ENCODE data around the gene RPS6KA5. TPM values are rescaled to one million over a fixed set of nuclear protein-coding genes. Genes with fewer than 3 reads are reported as not detected.

The RPS6KA5 gene
- total RNA-seq, 1 donor from 2014 or later, result 4.4 TPM

GRCh38 chr14:90971687-90972086, 88.8 kb downstream of the RPS6KA5 start:
- TF ChIP-seq CTCF (IDR thresholded peaks at IDR 0.05; ENCODE audit: unreplicated experiment), result no peak
- H3K27me3 Mint-ChIP-seq, result no peaks in the 10 kb centered on the region
- no peak overlapping the region for H3K4me3 Mint-ChIP-seq (ENCODE audit: low read depth)
- no peaks in the 10 kb centered on the region for H3K36me3 Mint-ChIP-seq (ENCODE audit: insufficient read depth)
- no peak for DNase-seq (ENCODE audit: low spot score, unreplicated experiment)
- peaks cover 5% of the 10 kb centered on the region for H3K4me1 Mint-ChIP-seq (ENCODE audit: low read depth)
- H3K27ac Mint-ChIP-seq, result no peak overlapping the region
- H3K9me3 Mint-ChIP-seq (ENCODE audit: low read depth), result peaks cover 7% of the 10 kb centered on the region

- H3K36me3 Mint-ChIP-seq (ENCODE audit: insufficient read depth), result no peaks in the 10 kb centered on the region
- no peak overlapping the region for H3K27ac Mint-ChIP-seq
- TF ChIP-seq CTCF (IDR thresholded peaks at IDR 0.05; ENCODE audit: unreplicated experiment), result no peak
- H3K4me1 Mint-ChIP-seq (ENCODE audit: low read depth), result peaks cover 3% of the 10 kb centered on the region
- H3K4me3 Mint-ChIP-seq (ENCODE audit: low read depth), result no peak overlapping the region
- no peak for DNase-seq (ENCODE audit: low spot score, unreplicated experiment)
- peaks cover 7% of the 10 kb centered on the region for H3K9me3 Mint-ChIP-seq (ENCODE audit: low read depth)
- no peaks in the 10 kb centered on the region for H3K27me3 Mint-ChIP-seq
Observed at GRCh38 chr14:90970167-90970600, 90.3 kb downstream of the RPS6KA5 start.

GRCh38 chr14:90969531-90970166, 90.8 kb downstream of the RPS6KA5 start:
- Mint-ChIP-seq H3K9me3 (ENCODE audit: low read depth) (peaks cover 7% of the 10 kb centered on the region), H3K36me3 (ENCODE audit: insufficient read depth) (no peaks in the 10 kb centered on the region), H3K4me1 (ENCODE audit: low read depth) (peaks cover 3% of the 10 kb centered on the region), H3K4me3 (ENCODE audit: low read depth) (no peak overlapping the region), H3K27me3 (no peaks in the 10 kb centered on the region), H3K27ac (no peak overlapping the region)
- no peak for DNase-seq (ENCODE audit: low spot score, unreplicated experiment)
- TF ChIP-seq CTCF (IDR thresholded peaks at IDR 0.05; ENCODE audit: unreplicated experiment), result no peak

GRCh38 chr14:90968025-90968424, 92.4 kb downstream of the RPS6KA5 start:
- Mint-ChIP-seq H3K4me3 (ENCODE audit: low read depth) (no peak overlapping the region), H3K27me3 (no peaks in the 10 kb centered on the region), H3K27ac (no peak overlapping the region), H3K36me3 (ENCODE audit: insufficient read depth) (no peaks in the 10 kb centered on the region), H3K9me3 (ENCODE audit: low read depth) (peaks cover 7% of the 10 kb centered on the region), H3K4me1 (ENCODE audit: low read depth) (peaks cover 3% of the 10 kb centered on the region)
- TF ChIP-seq CTCF (IDR thresholded peaks at IDR 0.05; ENCODE audit: unreplicated experiment), result no peak
- no peak for DNase-seq (ENCODE audit: low spot score, unreplicated experiment)

- peaks cover 7% of the 10 kb centered on the region for H3K9me3 Mint-ChIP-seq (ENCODE audit: low read depth)
- no peak for TF ChIP-seq CTCF (IDR thresholded peaks at IDR 0.05; ENCODE audit: unreplicated experiment)
- no peak overlapping the region for H3K27ac Mint-ChIP-seq
- H3K27me3 Mint-ChIP-seq, result no peaks in the 10 kb centered on the region
- no peaks in the 10 kb centered on the region for H3K36me3 Mint-ChIP-seq (ENCODE audit: insufficient read depth)
- peaks cover 3% of the 10 kb centered on the region for H3K4me1 Mint-ChIP-seq (ENCODE audit: low read depth)
- no peak overlapping the region for H3K4me3 Mint-ChIP-seq (ENCODE audit: low read depth)
- DNase-seq (ENCODE audit: low spot score, unreplicated experiment), result no peak
Observed at GRCh38 chr14:90966493-90966892, 93.9 kb downstream of the RPS6KA5 start.
